ENCODE data around the gene GRAMD1A.
"Not testable (repeated sequence)": the region's sequence is repeated elsewhere in the genome, so short reads cannot be mapped to it uniquely, and the experiment has no call there.

GRAMD1A gene

DNA sequence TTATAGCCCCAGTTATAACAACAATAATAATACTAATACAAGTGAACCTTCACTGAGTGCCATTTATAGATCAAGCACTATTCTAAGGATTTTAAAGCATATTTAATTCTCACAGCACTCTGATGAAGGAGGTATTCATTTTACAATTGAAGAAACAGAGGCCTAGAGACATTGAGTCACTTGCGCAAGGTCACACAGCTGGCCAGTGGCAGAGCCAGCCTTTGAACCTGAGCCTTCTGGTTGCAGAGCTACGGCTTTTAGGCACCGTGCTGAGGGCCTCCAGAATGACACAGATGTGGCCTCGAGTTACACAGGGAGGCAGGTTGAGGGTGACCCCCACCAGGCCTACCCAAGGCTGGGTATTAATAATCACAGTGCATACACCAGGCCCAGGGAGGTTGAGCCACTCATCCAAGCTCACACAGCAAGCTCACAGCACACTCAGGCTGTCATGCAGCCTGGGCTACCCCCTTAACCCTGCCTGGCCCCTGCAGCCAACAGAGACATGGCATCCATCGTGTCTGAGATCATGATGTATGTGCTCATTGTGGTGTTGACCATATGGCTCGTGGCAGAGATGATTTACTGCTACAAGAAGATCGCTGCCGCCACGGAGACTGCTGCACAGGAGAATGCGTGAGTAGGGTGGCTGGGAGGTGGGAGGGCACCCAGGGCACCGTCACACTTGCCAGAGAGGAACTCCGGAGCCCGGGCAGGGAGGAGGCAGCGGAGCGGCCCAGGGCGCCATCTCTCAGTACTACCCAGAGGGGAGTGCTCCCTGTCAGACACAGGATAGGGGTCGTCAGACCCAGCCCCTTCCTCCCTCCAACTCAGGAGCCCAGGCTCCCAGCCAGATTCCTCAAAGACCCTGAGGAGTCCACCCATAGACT lies 38.7 kb downstream of the GRAMD1A start:
- no peak for DNase-seq (ENCODE audit: low read depth in 2 of 2)

DNA sequence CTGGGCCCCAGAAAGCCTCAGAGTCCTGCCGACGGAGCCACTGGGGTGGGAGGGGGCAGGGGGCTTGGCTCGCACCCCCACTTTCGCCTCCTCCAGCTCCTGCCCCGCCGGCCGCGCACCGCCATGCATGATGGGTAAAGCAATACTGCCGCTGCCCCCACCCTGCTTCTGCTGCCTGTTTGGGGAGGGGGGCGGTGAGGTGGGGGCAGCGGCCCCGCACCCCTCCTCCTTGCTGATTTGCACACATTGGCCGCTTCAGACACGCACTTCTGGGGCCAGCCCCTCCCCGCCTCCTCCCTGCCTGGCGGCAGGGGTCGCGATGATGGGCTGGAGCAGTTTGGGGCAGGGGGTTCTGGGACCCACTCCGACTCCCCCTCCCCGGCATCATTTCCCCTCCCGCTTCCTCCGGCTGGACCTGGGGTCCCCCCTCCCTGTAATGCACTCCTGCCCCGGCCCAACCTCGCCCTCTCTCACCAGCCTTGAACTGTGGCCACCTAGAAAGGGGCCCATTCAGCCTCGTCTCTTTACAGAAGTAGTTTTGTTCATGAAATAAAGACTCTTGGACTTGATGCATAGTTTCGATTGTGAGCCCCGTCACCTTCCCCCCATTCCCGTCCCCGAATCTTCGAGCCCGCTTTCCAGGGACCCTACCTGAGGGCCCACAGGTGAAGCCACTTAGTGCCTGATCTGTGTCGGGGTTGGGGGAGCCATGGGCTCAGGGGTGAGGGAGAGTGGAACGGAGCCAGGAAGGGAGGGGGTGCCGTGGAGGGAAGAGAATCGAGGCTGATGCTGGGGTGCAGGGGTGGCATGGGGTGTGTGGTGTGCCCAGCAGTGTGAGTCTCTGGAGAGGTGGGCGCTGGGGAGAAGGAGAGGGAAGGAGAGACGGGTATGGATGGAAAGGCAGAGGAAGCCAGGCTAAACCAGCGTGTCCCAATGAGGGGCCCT lies 40.0 kb downstream of the GRAMD1A start:
- no peak for DNase-seq (ENCODE audit: low read depth in 2 of 2)

DNA sequence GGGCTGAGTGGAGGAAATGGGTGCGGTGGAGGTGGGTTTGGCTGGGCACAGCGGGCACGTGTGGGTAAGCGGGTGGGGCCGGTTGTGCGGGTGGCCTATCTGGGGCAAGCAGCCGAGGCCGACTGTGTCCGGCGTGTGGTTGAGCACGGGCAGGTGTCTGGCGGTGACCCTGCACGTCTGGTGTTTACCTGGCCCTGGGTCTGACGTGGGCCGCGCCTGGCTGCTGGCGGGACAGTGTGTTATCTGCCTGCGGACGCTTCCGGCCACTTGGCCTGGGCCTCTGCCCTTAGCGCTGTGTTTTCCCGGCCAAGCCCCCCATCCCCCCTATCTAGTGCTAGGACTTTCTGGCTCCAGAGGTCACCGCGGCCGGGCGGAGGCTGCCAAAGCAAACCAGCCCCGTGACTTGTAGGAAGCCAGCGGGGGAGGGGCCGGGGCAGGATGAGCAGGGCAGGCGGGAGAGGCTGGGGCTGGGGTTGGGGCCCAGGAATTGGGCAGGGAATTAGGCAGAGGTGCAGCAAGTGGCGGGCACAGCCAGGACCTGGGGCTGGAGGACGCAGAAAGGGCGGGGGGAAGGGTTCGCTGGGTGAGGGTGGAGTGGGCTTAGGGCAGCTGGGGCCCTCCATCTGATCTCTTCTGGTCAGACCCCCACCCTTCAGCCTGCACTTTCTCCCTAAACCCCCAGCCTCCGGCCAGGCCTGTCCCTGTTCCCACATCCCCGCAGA lies 40.9 kb downstream of the GRAMD1A start:
- no peak for DNase-seq (ENCODE audit: low read depth in 2 of 2)

DNA sequence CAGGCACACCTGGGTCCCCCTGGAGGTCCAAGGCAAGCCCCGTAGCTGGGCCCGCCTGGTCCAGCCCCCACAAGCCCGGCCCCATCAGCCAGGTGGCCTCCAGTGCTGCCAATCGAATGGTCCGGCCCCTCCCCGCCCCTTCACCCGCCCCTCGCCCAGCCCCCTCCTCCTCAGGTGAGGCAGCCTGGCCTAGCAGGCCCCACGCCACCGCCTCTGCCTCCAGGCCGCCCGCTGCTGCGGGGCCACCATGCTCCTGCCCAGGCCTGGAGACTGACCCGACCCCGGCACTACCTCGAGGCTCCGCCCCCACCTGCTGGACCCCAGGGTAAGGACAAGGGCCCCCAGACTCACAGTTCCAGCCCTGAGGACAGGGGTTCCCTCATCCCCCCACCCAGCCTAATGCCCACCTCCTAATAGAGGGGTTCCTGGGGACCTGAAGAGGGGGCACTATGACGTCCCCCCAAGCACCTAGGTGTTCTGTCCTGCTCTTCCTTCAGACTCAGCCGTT lies 41.5 kb downstream of the GRAMD1A start, which contains the start of gene HPN:
HPN (plus strand) TSS at position 174 of the 508 bp plus-strand sequence. CDS start 786 bp downstream, outside the sequence.
- DNase-seq (ENCODE audit: low read depth in 2 of 2) = no peak

DNA sequence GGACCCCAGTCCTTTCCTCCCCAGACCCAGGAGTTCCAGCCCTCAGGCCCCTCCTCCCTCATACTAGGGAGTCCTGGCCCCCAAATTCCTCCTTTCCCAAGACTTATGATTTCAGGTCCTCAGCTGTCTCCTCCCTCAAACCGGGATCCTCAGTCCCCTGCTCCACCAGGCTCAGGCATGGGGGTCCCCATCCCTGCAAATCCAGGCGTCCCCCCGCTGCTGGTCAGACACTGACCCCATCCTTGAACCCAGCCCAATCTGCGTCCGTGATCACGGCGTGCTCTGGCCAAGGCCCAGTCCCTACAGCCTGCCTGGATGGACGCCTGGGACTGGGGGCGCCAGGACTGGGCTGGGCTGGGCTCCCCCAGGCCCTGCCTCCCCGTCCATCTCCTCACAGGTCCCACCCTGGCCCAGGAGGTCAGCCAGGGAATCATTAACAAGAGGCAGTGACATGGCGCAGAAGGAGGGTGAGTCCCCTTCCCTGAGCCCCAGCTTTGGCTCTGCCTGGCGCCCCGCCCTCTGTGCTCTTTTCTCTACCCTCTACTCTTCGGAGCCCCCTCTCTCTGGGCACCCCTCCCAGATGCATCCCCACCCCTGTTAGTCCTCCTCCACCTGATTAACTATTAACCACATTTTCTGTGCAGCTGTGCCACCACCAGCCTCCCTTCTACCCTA lies 42.1 kb downstream of the GRAMD1A start:
- DNase-seq (ENCODE audit: low read depth in 2 of 2) = no peak

DNA sequence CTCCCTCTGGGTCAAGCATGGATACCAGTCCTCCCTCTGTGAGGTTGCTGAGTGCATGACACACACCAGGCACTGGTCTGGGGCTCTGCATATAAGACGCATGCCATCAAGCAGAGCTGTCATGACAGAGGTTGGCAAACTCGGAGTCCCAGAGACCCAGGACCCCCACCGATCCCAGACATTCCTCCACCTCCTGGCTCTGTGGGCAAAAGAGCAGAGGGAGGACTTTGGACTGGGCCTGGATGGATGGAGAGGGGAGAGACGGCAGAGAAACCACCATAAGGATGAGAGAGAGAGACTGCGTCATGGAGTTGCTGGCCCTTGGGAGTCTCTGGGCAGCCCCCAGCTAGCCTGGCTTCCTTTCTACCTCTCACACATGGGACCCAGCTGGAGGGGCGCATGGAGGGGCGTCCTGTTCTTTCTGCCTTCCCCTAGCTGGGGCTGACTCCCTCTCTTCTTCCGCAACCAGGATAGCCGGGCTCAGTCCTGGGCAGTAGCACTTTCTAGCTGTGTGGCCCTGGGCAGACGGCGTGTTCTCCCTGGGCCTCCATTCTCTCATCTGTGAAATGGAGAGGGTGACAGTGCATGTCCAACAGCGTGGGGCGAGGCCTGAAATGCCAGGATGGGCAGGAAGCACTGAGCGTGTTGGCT lies 43.0 kb downstream of the GRAMD1A start:
- no peak for DNase-seq (ENCODE audit: low read depth in 2 of 2)

DNA sequence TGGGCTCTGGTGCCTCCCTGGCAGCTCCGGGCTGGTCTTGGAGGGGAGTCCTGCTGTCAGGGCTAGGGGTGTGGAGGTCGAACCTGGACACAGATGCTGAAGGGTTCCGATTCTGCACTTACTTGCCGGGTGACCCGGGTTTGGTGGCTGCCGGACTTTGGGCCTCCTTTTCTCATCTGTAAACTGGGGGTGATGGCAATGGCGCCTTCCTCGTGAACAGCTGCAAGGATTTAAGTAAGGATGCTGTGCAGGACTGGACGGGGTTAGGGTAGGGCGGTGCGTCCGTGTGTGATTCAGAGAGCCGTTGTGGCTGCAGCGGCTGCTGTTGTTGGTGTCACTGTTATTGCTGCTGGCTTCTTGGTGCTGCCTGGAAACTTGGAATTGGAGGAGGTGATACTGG lies 43.8 kb downstream of the GRAMD1A start:
- DNase-seq (ENCODE audit: low read depth in 2 of 2) = no peak

DNA sequence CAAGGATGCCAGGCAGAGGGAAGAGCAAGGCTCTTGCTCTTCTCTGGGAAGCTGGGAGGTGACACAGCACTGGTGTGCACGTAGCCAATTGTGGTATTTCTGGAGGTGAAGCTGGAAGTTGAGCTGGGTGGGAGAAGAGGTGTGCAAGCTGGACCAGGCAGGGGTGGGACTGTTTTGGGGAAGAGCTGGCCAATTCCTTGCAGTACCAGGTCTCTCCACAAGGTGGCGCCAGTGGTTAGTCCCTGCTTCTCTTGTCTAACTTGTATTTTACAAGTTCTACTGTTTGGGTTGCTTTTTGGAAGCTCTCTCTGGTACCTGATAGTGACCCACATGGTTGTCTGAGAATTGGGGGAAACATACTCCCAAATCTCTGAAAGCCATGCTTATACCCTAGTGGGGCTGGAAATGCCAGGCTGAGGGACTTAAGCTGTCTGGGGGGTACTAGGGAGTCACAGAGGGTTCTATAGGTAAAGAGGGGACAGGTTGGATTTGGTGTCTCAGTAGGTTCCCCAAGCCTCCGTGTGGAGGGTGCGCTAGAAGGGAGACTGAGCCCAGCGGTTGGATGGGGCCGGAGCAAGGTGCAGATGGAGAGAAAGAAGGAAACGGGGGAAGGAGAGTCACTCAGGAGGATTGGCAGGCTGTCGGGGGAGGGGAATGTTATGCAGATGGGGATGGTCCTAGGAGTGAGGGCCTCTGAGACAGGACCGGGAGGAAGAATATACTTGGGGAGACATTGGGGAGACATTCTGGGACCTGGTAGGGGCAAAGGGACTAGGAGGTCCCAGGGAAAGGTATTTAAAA lies 44.4 kb downstream of the GRAMD1A start:
- peak in 1 of 2 donors; percentile 29 for DNase-seq (ENCODE audit: low read depth in 2 of 2)

DNA sequence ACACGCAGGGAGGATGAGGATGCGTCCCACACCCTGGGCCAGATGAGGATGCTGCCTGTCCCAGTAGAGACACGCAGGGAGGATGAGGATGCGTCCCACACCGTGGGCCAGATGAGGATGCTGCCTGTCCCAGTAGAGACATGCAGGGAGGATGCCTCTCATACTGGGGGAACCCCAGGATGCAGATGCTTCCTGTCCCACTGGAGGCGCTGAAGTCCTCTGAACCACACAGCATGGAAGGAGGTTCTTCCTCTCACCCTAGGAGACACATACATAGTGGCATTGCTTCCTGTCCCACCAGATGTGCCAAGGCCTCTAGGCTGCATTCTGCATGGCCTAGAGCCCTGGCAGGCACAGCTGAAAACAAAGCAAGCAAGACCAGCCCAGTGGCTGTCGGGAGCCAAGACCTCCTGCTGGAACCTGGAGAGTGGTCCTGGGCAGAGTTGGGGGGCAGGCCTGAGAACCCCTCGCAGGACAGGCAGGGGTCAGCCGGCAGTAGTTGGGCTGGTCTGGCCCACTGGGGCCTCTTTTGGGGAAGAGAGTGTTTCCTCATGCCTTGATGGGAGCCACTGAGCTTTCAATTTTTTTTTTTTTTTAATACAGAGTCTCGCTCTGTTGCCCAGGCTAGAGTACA lies 45.7 kb downstream of the GRAMD1A start:
- DNase-seq (ENCODE audit: low read depth in 2 of 2) = no peak

DNA sequence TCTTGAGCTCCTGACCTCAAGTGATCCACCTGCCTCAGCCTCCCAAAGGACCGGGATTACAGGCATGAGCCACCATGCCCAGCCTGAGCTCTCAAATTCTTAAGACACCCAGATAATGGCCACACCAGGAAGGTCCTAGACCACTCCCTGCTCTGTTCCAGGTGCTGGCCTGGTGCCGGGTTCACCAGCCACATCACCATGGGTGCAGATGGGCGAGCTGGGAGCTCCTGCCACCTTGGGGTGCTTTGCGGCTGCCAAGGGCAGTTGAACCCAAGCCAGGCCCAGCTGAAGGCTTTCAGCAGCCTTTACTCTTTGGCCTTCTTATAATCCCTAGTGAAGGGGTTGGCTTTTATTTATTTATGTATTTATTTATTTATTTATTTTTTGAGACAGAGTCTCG lies 46.3 kb downstream of the GRAMD1A start:
- no peak for DNase-seq (ENCODE audit: low read depth in 2 of 2)

DNA sequence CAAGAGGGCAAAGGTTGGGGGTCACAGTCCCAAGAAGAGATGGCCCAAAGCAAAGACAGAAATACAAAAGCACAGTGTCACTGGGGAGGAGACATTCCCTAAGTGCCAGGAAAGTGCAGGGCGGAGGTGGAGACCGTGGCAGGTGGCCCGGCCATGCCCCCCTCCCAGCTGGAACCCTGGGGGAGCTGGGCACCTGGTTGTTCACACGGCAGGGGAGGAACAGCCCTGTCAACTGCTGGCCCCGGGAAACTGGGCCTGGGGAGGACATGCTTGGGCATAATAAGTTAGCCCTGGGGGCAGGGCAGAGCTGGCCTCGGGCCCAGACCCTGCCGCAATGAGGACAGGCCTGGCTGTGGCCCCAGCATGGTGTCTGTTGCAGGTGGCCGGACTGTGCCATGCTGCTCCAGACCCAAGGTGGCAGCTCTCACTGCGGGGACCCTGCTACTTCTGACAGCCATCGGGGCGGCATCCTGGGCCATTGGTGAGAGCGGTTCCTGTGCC lies 48.8 kb downstream of the GRAMD1A start:
- DNase-seq (ENCODE audit: low read depth in 2 of 2) = no peak

DNA sequence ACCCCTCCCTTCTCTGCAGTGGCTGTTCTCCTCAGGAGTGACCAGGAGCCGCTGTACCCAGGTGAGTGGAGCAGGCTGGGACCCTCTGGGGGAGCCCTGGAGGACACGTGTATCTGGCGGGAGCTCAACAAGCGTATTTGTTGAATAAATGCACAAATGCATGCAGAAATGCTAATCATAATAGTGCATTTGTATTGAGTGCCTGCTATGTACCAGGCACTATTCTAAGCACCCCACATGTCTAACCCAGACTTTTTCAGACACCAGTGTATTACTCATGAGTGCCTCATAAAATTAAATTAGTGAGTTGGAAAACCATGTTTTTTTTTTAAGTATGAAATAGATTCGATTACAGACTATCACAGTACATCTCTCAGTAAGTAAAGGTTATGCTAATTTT lies 49.3 kb downstream of the GRAMD1A start:
- DNase-seq (ENCODE audit: low read depth in 2 of 2) = no peak

DNA sequence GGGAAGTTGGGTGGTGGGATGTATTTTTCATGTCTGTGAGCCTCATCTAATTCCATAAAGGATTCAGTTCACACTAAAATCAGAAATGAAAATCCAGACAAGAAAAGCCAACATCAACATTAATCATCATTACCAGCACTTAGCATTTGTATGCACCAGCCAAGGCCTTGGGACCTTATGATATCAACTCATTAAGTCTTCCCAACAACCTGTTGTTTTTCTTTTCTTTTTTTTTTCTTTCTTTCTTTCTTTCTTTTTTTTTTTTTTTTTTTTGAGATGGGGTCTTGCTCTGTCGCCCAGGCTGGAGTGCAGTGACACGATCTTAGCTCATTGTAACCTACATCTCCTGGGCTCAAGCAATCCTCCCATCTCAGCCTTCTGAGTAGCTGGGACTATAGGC lies 50.5 kb downstream of the GRAMD1A start:
- DNase-seq (ENCODE audit: low read depth in 2 of 2) = not testable (repeated sequence)

DNA sequence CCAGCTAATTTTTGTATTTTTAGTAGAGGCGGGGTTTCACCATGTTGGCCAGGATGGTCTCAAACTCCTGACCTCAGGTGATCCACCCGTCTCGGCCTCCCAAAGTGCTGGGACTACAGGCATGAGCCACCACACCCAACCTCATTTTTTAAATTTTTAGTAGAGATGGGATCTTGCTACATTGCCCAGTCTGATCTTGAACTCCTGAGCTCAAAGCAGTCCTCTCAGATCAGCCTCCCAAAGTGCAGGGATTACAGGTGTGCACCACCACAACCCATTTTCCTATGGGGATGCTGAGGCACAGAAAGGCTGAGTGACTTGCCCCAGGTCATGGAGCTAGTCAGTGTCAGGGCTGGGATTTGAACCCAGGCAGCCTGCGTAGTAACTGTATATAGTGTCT lies 51.1 kb downstream of the GRAMD1A start:
- DNase-seq (ENCODE audit: low read depth in 2 of 2) = not testable (repeated sequence)

DNA sequence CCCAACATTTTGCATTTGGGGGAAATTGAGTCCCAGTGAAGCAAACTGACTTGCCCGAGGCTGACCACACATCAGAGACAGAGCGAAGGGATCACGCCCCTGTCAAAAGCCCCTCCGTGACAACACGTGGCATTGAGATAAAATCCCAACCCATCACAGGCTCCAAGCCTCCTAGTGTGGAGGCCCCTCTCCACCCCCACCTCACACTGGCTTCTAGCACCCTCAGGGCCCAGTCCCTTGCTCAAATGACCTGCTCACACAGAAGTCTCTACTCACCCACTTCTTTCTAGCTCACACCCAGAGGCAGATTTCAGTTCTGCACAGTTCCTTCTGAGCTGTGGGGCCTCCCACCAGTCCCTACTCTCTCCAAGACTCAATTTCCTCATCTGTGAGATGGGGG lies 51.7 kb downstream of the GRAMD1A start:
- no peak for DNase-seq (ENCODE audit: low read depth in 2 of 2)

DNA sequence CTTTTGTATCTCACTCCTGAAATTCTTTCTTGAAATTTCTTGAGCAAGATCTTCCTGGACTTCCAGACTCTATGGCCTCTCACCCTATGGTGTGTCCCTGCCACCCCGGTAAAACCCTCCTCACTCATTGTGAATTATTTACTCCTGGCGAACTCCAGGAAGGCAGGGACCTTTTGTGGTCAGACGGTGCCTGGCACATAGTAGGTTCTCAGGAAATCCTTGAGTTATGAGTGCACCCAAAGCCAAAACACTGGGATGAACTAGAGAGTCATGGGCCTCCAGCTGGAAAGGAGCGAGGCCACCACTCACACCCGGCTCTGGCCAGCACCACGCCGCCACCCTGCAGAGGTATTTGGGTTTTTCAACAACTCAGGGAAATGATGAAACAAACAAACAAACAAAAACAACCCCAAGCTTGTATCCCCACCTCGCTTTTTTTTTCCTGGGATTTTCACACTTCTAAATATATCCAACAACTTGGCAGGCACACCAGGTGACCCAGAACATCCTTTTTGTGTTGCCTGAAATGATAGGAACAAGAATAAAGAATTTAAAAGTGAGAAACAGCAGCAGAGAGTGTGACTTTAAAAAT lies 52.6 kb downstream of the GRAMD1A start:
- no peak for DNase-seq (ENCODE audit: low read depth in 2 of 2)

DNA sequence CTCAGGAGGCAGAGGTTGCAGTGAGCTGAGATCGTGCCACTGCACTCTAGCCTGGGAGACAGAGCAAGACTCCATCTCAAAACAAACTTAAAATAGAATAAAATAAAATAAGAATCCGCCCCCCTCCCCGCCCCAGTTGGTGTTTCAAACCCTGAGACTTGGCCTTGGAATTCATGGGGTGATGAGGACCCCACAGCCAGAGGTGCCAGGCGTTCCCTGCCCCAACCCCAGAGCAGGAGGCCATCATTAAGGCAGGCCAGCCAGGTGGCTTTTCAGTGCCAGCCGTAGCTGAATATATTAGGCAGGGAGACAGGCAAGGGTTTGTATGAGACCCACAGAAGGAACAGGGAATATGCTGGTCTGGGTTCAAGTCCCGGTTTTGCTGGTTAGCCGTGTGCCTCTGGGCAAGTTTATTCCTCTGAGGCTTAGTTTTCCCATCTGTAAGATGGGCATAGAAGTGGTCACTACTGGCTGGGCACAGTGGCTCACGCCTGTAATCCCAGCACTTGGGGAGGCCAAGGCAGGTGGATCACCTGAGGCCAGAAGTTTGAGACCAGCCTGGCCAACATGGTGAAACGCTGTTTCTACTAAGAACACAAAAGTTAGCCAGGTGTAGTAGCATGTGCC lies 53.7 kb downstream of the GRAMD1A start:
- DNase-seq (ENCODE audit: low read depth in 2 of 2) = no peak

DNA sequence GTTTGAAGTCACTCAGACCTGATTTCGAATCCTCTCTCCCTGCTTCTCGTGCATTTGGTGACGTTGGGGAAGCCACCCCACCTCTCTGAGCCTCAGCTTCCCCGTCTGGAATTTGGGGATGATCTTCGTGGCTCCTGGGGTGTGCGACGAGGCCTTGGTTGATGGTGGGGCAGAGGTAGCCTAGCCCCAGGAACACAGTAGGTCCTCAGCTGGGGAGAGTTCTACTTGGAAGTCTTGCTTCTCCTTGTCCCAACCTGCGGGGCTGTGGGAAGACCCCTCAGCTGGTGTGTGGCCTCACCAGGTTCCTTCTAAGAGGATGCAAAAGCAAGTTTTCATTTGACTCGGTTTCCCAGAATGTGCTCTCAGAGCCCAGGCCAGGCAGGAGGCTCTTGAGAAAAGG lies 54.5 kb downstream of the GRAMD1A start:
- DNase-seq (ENCODE audit: low read depth in 2 of 2) = no peak
